HS-5 (cell line): ENCODE results near the gene KCNMA1.
"Not testable (repeated sequence)": the region's sequence is repeated elsewhere in the genome, so short reads cannot be mapped to it uniquely, and the experiment has no call there.

Experiments used
- DNase-seq: peaks from one replicate; pipeline ENCODE4 v3.0.0-alpha.2; 2012; ENCODE audit warnings: low read depth

The KCNMA1 gene

GRCh38 chr10:77582710-77583115, 54.9 kb downstream of the KCNMA1 start:
- DNase-seq: peak; percentile 62

GRCh38 chr10:77581738-77582137, 55.9 kb downstream of the KCNMA1 start:
- no peak for DNase-seq

- no peak for DNase-seq
Measured at GRCh38 chr10:77580482-77580881, 57.1 kb downstream of the KCNMA1 start.

DNA sequence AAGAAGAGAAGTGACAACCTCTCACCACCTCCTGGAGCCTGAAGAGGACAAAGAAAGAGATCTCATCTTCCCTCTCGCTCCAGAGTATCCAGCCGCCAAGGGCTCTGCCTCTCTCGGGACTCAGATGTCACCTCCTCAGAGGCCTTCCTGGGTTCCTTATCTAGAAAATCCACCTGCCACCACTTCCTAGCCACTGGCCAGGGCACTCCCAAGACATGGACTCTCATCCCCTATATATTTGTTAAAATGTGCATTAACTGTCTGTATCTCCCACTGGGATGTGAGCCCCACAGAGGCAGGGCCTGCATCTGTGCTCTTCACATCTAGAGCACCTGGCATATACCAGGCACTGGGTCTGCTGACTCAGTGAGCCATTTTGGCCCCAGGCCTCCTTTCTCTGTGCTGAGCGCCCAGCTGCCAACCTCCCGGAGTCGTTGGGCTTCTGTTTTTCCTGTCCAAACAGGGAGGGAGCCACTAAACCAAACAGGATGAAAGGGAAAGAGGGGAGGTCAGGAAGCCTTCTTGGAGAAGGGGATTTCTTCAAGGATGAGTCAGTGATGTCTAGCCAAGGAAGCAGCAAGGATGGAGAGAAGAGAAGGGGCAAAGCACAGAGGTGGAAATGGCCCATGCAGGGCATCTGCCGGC, 58.9 kb downstream of the KCNMA1 start:
- DNase-seq: no peak

- no peak for DNase-seq
Measured at GRCh38 chr10:77577666-77578229, 59.9 kb downstream of the KCNMA1 start.

DNA sequence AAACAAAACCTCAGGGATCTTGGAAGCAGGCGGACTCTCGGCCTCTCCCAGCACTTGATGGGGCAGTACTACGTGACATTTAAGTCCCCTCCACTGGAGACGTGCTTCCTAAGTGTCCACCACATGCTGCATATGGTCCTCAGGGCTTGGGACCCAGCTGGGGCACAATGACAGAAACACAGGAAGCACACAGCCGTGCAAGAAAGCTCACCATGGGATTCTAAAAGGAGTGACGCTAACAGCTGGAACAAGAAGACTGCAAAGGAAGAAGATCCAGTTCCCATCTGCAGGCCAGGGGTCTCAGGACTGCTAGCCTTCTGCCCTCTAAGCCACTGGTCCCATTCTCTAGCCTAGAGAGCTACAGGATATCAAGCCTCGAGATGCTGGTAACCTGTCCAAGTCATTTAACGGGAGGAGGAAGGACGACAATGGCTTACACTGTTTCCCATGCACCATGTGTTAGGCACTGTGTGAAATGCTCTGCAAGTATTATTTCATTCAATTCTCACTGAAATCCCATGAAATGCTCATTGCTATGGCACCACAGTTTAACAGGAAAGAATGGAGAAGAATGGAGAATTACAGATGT, 61.1 kb downstream of the KCNMA1 start:
- DNase-seq: no peak

DNA sequence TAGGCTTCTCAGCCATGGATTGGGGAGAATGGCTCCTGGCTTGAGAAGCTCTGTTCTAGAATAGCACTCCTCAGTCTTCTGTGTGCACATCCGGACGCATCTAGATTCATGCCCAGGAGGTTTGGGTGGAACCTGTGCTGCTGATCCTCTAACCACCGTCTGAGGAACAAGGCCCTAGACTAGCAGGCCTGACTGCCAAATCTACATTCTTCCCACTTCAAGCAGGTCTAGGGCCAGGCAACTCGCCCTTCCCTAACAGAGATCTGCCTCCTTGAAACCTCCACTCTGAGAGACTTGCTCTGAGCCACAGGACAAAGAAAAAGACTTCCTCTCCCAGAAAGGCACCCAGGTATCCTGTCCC, 61.6 kb downstream of the KCNMA1 start:
- DNase-seq: no peak

DNA sequence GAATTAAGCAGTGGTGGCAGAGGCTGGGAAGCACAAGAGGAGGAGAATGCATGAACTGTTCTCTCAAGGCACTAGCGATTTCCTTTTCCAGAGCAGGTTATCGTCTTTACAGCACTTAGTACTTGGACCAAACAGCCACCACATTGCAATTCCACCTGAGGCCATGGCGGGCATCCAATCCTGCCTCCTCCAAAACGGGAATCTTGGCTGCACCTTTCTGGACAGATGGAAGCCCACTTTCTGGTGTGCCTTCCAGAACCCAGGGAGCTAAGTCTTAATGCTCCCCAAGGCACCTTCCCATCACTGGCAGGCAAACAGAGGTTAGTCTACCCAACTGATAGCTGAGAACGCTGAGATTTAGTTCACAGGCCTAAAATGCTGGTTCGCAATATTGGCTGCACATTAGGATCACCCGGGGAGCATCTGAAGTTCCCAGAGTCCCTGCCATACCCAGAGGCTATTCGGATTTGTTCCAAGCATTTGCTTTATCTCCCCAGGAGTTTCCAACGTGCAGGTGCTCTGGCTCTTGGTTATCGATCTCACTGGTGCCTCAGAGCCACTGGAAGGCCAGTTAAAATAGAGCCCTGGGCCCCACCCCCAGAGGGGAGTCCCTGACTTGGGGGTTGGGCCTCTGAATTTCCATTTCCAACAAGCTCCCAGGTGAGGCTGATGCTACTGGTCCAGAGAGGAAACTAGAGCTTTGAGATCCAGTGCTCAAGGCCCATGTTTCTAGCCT, 62.2 kb downstream of the KCNMA1 start:
- DNase-seq: no peak

DNA sequence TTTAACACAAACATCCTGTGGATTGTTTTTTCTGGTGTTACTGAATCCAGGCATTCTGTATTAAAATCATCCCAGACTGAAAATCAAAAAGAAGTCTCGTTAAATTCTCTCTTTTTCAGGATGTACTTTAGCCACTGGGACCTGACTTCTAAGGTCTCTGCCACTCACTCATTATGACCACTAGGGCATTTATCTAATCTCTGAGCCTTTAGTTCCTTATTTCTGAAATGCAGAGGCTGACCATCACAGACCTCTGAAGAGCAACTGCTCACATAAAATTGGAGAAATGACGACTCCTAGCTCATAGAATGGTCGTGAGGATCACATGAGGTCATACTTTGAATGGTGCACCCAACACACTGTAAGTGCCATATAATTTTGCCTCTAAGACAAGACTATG, 63.2 kb downstream of the KCNMA1 start:
- DNase-seq: no peak

DNA sequence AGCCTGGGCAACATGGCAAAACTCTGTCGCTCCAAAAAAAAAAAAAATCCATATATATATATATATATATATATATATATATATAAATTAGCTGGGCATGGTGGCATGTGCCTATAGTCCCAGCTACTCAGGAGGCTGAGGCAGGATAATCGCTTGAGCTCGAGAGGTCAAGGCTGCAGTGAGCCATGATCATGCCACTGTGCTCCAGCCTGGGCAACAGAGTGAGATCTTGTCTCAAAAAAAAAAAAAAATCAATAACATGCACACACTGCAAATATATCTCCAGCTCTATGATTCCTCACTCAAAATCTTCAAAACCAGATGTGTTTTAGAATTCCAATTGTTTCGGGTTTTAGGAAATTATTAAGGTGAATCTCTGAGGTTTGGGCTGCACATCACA, 65.1 kb downstream of the KCNMA1 start:
- DNase-seq: not testable (repeated sequence)

DNA sequence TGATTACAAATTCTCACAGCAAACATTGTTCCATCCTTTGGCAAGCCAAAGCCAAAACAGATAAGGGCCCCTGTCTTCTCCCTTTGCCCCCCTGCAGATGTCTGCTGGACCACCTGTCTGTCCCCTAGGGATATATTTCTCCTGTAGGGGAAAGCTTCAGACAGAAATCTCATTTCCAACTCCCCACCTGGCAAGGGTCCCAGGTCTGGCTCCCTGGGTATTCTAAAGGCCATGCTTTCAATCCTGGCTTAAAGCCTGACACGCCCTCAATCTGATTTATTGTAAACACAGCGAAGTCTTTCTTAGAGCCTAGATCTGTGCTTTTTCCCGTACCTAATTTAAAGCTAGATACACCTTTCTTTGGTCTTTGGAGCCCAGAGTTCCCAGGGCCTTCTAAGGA, 66.1 kb downstream of the KCNMA1 start:
- no peak for DNase-seq

GRCh38 chr10:77566914-77567566, 70.6 kb downstream of the KCNMA1 start:
- no peak for DNase-seq

- no peak for DNase-seq
Measured at GRCh38 chr10:77566236-77566635, 71.4 kb downstream of the KCNMA1 start.

- no peak for DNase-seq
Measured at GRCh38 chr10:77565590-77566023, 72.0 kb downstream of the KCNMA1 start.

DNA sequence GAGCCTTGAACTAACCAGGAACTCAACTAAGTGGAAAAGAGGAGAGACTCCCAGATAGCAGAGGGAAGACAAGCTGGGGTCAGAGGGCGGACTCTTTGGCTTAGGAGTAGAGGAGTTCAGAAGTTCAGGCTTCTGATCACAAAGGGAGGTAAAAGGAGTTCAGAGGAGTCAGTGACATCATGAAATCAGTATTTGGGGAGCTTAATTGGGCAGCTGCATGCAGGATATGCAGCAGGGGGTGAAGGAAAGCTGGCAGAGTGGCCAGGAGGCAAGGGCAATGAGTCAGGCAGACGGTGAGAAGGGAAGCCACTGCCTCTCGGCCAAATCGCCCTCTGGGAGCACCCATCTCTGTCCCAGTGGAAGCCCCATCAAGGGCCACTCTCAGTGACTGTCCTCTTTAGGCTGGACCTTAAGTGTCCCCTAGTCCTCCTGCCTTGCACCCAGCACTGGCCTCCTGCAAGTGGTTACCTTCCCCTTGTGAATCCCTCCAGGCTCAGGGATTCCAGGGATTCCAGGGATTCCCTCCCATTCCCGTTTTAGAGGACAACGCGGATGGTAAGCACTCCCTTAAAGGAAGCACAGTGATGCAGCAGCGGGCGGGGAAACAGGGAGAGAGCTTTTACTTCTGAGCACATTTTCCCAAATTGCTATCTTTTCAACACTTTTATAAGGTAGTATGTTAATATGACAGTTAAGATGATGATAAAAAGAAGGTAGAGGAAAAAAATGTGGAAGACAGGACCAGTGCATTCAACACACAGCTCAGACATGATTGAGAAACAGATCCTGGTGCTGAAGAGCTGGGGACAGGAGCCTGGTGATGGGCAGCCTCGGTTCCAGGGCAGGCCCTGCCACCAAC, 72.6 kb downstream of the KCNMA1 start:
- DNase-seq: peak; percentile 58

DNA sequence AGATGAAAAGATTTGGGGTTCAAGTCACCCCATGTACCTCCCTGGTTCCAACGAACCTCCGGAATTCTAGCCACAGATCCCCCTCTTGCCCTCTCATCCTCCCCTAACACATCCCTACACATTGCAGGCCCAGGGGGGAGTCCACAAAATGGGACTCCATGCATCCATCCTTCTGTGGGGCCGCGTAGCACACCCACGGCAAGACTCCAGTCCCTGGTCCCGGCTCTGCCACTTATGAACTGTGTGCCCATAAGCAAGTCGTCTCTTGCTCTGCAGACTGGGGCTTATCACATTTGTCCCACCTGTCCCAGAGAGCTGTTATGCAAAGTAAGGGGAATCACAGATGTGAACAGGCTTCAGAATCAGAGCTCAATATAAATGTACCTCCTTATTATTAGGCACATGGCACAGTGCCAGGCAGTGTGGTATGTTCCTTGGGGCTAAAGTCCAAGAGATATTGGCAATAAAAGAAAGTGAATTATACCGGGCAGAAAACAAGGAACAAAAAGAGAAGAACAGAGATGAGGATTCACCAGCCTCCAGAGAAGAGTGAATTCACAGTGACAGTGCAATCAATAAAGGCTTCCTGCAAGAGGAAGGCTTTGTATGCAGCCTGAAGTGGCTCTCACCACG, 73.9 kb downstream of the KCNMA1 start:
- no peak for DNase-seq

GRCh38 chr10:77562742-77563141, 74.9 kb downstream of the KCNMA1 start:
- no peak for DNase-seq

DNA sequence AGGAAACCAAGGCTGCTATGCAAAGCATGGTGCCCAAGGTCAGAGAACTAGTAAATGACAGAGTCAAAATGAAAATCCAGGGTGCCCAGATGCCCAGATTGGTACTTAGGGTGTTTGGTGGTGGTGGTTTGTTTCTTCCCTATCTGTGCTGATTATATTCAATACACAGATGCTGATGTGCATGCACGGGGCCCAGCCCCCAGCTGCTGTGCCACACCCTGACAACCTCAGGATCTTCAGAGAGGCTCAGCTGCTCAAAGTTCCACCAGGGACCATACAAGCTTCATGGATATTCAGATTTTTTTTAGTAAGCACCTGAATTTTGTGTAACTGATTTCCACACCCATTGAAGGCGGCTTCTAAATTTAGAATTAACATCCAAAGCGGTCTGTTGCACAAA, 75.6 kb downstream of the KCNMA1 start:
- no peak for DNase-seq

DNA sequence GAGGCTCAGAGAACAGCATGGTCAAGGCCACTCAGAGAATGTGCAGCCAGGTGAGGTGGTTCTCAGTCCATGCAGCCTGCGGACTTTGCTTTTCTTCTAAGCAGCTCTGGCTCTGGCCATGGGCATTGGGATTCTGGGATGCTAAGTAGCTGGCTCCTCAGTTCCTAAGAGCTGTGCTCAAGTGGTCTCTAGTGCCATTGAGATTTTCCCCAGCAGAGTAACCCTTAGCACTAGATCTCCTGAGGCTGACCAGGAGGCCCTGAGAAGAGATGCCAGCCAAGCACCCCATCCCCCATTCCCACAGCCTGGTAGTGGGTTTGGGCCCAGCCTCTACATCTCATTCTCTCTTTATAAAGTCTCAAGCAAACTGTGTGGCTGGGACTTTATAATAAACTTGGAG, 77.1 kb downstream of the KCNMA1 start:
- no peak for DNase-seq

DNA sequence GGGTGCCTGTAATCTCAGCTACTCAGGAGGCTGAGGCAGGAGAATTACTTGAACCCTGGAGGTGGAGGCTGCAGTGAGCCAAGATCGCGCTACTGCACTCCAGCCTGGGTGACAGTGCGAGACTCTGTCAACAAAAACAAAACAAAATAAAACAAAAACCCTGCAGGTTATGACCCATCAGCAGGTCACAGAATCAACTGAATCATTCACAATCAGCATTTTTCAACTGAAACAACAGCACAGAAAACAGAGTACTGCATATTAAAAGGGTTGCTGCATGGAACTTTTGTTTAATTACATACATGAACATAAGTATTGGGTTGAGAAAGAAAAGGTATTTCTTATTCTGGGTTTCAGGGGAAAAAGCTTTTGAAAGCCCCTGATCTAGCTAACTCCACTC, 77.6 kb downstream of the KCNMA1 start:
- DNase-seq: no peak

DNA sequence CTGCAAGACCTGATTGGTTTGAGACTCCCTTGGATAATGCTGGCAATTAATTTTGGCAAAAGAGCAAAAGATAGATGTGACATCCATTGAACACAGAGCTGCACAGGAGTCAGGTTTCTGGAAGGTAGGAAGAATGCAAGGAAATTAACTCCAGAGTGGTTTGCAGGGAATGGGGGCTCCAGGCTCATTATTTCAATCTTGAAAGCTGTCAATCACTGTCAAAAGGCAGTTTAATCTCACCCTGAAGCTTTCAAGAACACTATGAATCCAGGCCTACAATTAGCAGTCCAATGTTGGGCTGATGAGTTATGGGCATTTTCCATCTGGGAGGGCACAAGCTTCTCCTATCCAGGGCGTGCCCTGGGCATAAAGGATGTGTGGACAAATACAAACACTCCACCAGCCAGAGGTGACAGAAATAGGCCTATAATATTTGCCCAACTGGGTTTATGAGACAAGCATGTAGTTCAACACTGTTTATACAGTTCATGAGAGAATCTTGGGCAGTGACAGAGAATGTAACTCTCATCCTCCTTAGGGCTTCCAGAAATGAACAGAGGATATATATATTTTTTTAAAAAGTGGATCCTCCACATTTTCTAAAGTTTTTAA, 80.5 kb downstream of the KCNMA1 start:
- DNase-seq: no peak
